Mammary epithelial cell (primary cell): ENCODE data around the gene NKD1.

ENCODE experiments used
- EZH2 ChIP-seq: IDR thresholded peaks from 2 replicates; pipeline ENCODE4 v1.6.1; 2012; ENCODE audit warnings: low read length, inconsistent platforms, borderline replicate concordance
- TF ChIP-seq, protein P1 (sequence below), 2 donors: IDR thresholded peaks in 1 of 2; conservative IDR thresholded peaks in 1 of 2; 2 replicates each; pipeline ENCODE4 v1.5.1; 2011 to 2012; ENCODE audit warnings: inconsistent platforms in 2 of 2, low read length in 2 of 2, mild to moderate bottlenecking in 2 of 2, control low read depth in 1 of 2, low read depth in 1 of 2; ENCODE audit not compliant: insufficient read depth in 1 of 2; ENCODE audit errors: extremely low read depth in 1 of 2

DNA sequence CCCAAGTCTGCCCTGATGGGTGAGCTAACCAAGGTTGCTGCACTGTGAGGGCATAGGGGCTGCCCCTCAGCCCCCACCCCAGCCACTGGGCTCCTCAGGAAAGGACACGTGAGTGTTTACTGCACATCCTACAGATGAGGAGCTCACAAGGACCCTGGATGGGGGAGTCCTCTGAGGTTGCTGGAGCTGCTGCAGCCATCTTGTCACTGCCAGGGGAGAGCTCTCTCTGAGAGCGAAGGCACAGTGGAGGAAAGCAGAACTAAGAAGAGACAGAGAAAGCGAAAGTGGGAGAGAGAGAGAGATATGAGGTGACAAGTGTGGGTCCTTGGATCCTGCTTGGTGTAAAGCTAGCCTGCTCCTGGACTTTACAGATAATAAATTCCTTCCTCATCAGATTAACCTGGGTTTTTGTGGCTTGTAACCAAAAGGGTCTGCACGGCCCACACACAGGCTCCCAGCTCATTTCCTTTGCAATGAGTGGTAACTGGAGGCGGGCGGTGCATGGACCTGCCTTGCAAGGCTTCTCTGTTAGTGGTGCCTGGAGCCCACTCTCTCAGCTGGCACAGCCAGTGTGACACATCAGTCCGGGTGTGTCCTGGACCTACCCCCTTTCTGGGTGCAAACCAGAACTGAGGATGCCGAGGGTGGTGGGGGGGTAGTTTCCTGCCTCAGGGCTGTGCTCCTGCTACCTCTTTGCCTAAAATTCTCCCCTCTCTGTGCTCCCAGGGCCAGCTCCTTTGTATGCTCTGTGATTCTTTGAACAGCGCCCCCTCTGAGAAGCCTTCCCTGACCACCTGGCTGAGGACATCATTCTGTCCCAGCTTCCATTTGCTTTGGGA lies 118.7 kb downstream of the NKD1 start:
- TF ChIP-seq, protein P1, sequence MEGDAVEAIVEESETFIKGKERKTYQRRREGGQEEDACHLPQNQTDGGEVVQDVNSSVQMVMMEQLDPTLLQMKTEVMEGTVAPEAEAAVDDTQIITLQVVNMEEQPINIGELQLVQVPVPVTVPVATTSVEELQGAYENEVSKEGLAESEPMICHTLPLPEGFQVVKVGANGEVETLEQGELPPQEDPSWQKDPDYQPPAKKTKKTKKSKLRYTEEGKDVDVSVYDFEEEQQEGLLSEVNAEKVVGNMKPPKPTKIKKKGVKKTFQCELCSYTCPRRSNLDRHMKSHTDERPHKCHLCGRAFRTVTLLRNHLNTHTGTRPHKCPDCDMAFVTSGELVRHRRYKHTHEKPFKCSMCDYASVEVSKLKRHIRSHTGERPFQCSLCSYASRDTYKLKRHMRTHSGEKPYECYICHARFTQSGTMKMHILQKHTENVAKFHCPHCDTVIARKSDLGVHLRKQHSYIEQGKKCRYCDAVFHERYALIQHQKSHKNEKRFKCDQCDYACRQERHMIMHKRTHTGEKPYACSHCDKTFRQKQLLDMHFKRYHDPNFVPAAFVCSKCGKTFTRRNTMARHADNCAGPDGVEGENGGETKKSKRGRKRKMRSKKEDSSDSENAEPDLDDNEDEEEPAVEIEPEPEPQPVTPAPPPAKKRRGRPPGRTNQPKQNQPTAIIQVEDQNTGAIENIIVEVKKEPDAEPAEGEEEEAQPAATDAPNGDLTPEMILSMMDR (conservative IDR thresholded peaks at IDR 0.05 in 1 of 2, IDR thresholded peaks at IDR 0.05 in 1 of 2; ENCODE audit: extremely low read depth in 1 of 2, insufficient read depth in 1 of 2, low read depth in 1 of 2, low read length in 2 of 2) = no peak
- no peak for TF ChIP-seq EZH2
